NB4 (cell line): ENCODE measurements around the gene TOMM20L.

Experiments
- DNase-seq: peaks from one replicate; pipeline ENCODE4 v3.0.0; 2010; ENCODE audit warnings: low read depth
- H3K4me3 ChIP-seq: one replicate; pipeline ENCODE4 v1.5.1; 2011; ENCODE audit warnings: mild to moderate bottlenecking, low read depth, low read length, moderate library complexity
- CTCF ChIP-seq: IDR thresholded peaks from one replicate; pipeline ENCODE4 v1.5.1; 2012; ENCODE audit warnings: low read depth, low read length
- MAX ChIP-seq: IDR thresholded peaks from 2 replicates; pipeline ENCODE4 v1.6.1; 2011; ENCODE audit warnings: low read depth, low read length
- MYC ChIP-seq: IDR thresholded peaks from 2 replicates; pipeline ENCODE4 v1.6.1; 2011; ENCODE audit warnings: low read depth, low read length
- POLR2A ChIP-seq: IDR thresholded peaks from 2 replicates; pipeline ENCODE4 v1.6.1; 2011; ENCODE audit warnings: mild to moderate bottlenecking; ENCODE audit not compliant: insufficient read length; ENCODE audit errors: extremely low read depth

The TOMM20L gene

GRCh38 chr14:58397156-58397555 is 1.4 kb downstream of the TOMM20L start:
- H3K4me3 ChIP-seq, result no peak overlapping the region
- no peak for TF ChIP-seq POLR2A
- TF ChIP-seq MYC, result no peak
- TF ChIP-seq CTCF, result no peak
- no peak for DNase-seq

- TF ChIP-seq CTCF (no peak), MYC (no peak), MAX (no peak), POLR2A (no peak)
- no peak overlapping the region for H3K4me3 ChIP-seq
- DNase-seq, result no peak
Measured at GRCh38 chr14:58398495-58398894, 2.8 kb downstream of the TOMM20L start.

GRCh38 chr14:58398895-58399294 is 3.2 kb downstream of the TOMM20L start:
- H3K4me3 ChIP-seq, result no peak overlapping the region
- TF ChIP-seq MAX, result no peak
- TF ChIP-seq POLR2A, result no peak
- DNase-seq, result no peak

GRCh38 chr14:58401587-58401986 is 5.9 kb downstream of the TOMM20L start:
- no peak overlapping the region for H3K4me3 ChIP-seq
- TF ChIP-seq MAX, result no peak
- TF ChIP-seq MYC, result no peak
- TF ChIP-seq CTCF, result no peak
- TF ChIP-seq POLR2A, result no peak
- DNase-seq, result peak; percentile 8

GRCh38 chr14:58408681-58409215 is 13.0 kb downstream of the TOMM20L start:
- TF ChIP-seq CTCF, result no peak
- no peak for TF ChIP-seq MYC
- no peak for TF ChIP-seq POLR2A
- TF ChIP-seq MAX, result no peak

DNA sequence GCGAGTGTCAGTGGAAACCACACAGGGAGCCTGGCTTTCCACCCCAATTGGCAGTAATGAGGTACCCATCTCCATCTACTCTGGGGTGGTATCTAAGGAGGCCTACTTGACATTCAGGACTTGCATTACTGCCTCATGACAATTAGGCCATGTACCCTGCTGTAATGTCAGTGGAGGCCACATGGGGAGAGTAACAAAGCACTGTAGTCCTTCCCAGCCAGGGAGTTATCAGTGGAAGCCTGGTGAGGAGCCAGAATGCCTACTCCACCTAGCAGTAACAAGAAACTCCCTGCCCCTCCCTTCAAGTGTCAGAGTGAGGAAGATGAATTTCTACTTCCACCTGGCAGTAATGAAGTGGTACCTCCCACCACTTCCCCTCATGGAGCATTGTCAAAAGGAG is 19.1 kb downstream of the TOMM20L start:
- DNase-seq, result no peak
- no peak overlapping the region for H3K4me3 ChIP-seq
- TF ChIP-seq POLR2A (no peak), CTCF (no peak), MYC (no peak), MAX (no peak)

More at GRCh38 chr14:58408681-58409215, 13.0 kb downstream of the TOMM20L start:
- H3K4me3 ChIP-seq, result no peak overlapping the region
- DNase-seq, result no peak
